H9 (cell line): ENCODE data around the gene CRBN. TPM values are rescaled to one million over a fixed set of nuclear protein-coding genes. Genes with fewer than 3 reads are reported as not detected.

ENCODE experiments used
- DNase-seq: peaks from one replicate; pipeline ENCODE4 v3.0.0-alpha.2; 2017
- H2AFZ ChIP-seq: one replicate; pipeline ENCODE4 v1.6.1; 2013; ENCODE audit warnings: mild to moderate bottlenecking, low read length, control low read depth, moderate library complexity
- H2AK5ac ChIP-seq: 2 replicates; pipeline ENCODE4 v1.6.1; 2013; ENCODE audit warnings: low read length, control low read depth, mixed read lengths; ENCODE audit not compliant: insufficient read length
- H2BK120ac ChIP-seq: one replicate; pipeline ENCODE4 v1.6.1; 2013; ENCODE audit warnings: low read depth, mild to moderate bottlenecking, low read length, control low read depth, inconsistent platforms; ENCODE audit not compliant: poor library complexity, severe bottlenecking
- H2BK12ac ChIP-seq: 2 replicates; pipeline ENCODE4 v1.6.1; 2013; ENCODE audit warnings: low read length, control low read depth, mixed read lengths, low read depth; ENCODE audit not compliant: insufficient read length
- H2BK15ac ChIP-seq: 2 replicates; pipeline ENCODE4 v1.6.1; 2013; ENCODE audit warnings: low read depth, low read length, control low read depth
- H2BK20ac ChIP-seq: one replicate; pipeline ENCODE4 v1.6.1; 2013; ENCODE audit warnings: low read depth, mild to moderate bottlenecking, low read length, control low read depth, inconsistent platforms; ENCODE audit not compliant: poor library complexity, severe bottlenecking
- H2BK5ac ChIP-seq: 2 replicates; pipeline ENCODE4 v1.6.1; 2013; ENCODE audit warnings: low read length, control low read depth, mixed read lengths; ENCODE audit not compliant: insufficient read length
- H3K14ac ChIP-seq: 2 replicates; pipeline ENCODE4 v1.6.1; 2013; ENCODE audit warnings: low read length, control low read depth; ENCODE audit not compliant: insufficient read depth
- H3K18ac ChIP-seq: 2 replicates; pipeline ENCODE4 v1.6.1; 2013; ENCODE audit warnings: low read depth, mild to moderate bottlenecking, mixed read lengths, low read length, control low read depth; ENCODE audit not compliant: insufficient read length
- H3K23ac ChIP-seq: 2 replicates; pipeline ENCODE4 v1.6.1; 2013; ENCODE audit warnings: low read length, control low read depth, mixed read lengths, low read depth; ENCODE audit not compliant: insufficient read length
- H3K23me2 ChIP-seq: 2 replicates; pipeline ENCODE4 v1.6.1; 2013; ENCODE audit warnings: low read depth, mild to moderate bottlenecking, mixed read lengths, low read length, control low read depth; ENCODE audit not compliant: insufficient read length, poor library complexity, severe bottlenecking
- H3K27ac ChIP-seq: 2 replicates; pipeline ENCODE4 v1.5.1; 2013; ENCODE audit warnings: low read length, control low read depth, mixed read lengths, low read depth; ENCODE audit not compliant: insufficient read length
- H3K27me3 ChIP-seq: 2 replicates; pipeline ENCODE4 v1.6.1; 2013; ENCODE audit warnings: low read length, control low read depth, inconsistent platforms; ENCODE audit not compliant: insufficient read depth
- H3K4ac ChIP-seq: 2 replicates; pipeline ENCODE4 v1.6.1; 2013; ENCODE audit warnings: low read depth, mild to moderate bottlenecking, control low read depth, inconsistent platforms, low read length, moderate library complexity
- H3K4me1 ChIP-seq: 2 replicates; pipeline ENCODE4 v1.6.1; 2013; ENCODE audit warnings: low read length, control low read depth, inconsistent platforms; ENCODE audit not compliant: insufficient read depth
- H3K4me2 ChIP-seq: 2 replicates; pipeline ENCODE4 v1.6.1; 2013; ENCODE audit warnings: low read length, control low read depth, mixed read lengths; ENCODE audit not compliant: insufficient read length, insufficient read depth
- H3K56ac ChIP-seq: 2 replicates; pipeline ENCODE4 v1.6.1; 2013; ENCODE audit warnings: low read depth, mild to moderate bottlenecking, mixed read lengths, low read length, control low read depth; ENCODE audit not compliant: insufficient read length
- H3K79me1 ChIP-seq: 2 replicates; pipeline ENCODE4 v1.6.1; 2013; ENCODE audit warnings: low read depth, mild to moderate bottlenecking, moderate library complexity, low read length, control low read depth, inconsistent platforms; ENCODE audit not compliant: insufficient read depth, poor library complexity, severe bottlenecking
- H3K79me2 ChIP-seq: 2 replicates; pipeline ENCODE4 v1.6.1; 2013; ENCODE audit warnings: low read length, control low read depth, inconsistent platforms; ENCODE audit not compliant: insufficient read depth
- H3K9ac ChIP-seq: 2 replicates; pipeline ENCODE4 v1.6.1; 2013; ENCODE audit warnings: low read length, control low read depth, mixed read lengths; ENCODE audit not compliant: insufficient read length; ENCODE audit errors: extremely low read depth
- H3K9me3 ChIP-seq: one replicate; pipeline ENCODE4 v1.6.1; 2013; ENCODE audit warnings: low read depth, low read length, inconsistent platforms; ENCODE audit not compliant: control insufficient read depth
- H3T11ph ChIP-seq: one replicate; pipeline ENCODE4 v1.6.1; 2013; ENCODE audit warnings: mild to moderate bottlenecking, low read length, control low read depth, inconsistent platforms
- H4K20me1 ChIP-seq: one replicate; pipeline ENCODE4 v1.6.1; 2013; ENCODE audit not compliant: control insufficient read depth, insufficient read length, insufficient read depth
- H4K5ac ChIP-seq: 2 replicates; pipeline ENCODE4 v1.6.1; 2013; ENCODE audit warnings: low read depth, mild to moderate bottlenecking, mixed read lengths, low read length, control low read depth; ENCODE audit not compliant: insufficient read length
- H4K8ac ChIP-seq: replicated peaks from 2 replicates; pipeline ENCODE4 v1.6.1; 2013; ENCODE audit warnings: low read length, control low read depth, mixed read lengths, low read depth; ENCODE audit not compliant: insufficient read length
- H4K91ac ChIP-seq: 2 replicates; pipeline ENCODE4 v1.6.1; 2013; ENCODE audit warnings: low read depth, mild to moderate bottlenecking, moderate library complexity, mixed read lengths, low read length, control low read depth; ENCODE audit not compliant: insufficient read length
- H3K27ac Mint-ChIP-seq, 3 experiments: 2 replicates in 2 of 3; 3 replicates in 1 of 3; pipeline ENCODE4 v1.8.0; 2020 to 2021; ENCODE audit warnings: mixed read lengths in 3 of 3, mild to moderate bottlenecking in 1 of 3, moderate library complexity in 1 of 3
- H3K27me3 Mint-ChIP-seq: 2 replicates; pipeline ENCODE4 v1.8.0; 2021; ENCODE audit warnings: low read depth, mild to moderate bottlenecking, moderate library complexity, mixed read lengths
- H3K36me3 Mint-ChIP-seq, 3 experiments: 2 replicates in 2 of 3; 3 replicates in 1 of 3; pipeline ENCODE4 v1.8.0; 2020 to 2021; ENCODE audit warnings: low read depth in 3 of 3, mixed read lengths in 3 of 3; ENCODE audit not compliant: insufficient read depth in 1 of 3
- H3K4me1 Mint-ChIP-seq, 2 experiments: 2 replicates each; pipeline ENCODE4 v1.8.0; 2020; ENCODE audit warnings: mixed read lengths in 2 of 2
- H3K4me3 Mint-ChIP-seq, 2 experiments: 2 replicates in 1 of 2; 3 replicates in 1 of 2; pipeline ENCODE4 v1.8.0; 2020 to 2021; ENCODE audit warnings: mild to moderate bottlenecking in 2 of 2, mixed read lengths in 2 of 2, moderate library complexity in 1 of 2
- H3K9me3 Mint-ChIP-seq, 2 experiments: 2 replicates in 1 of 2; 3 replicates in 1 of 2; pipeline ENCODE4 v1.8.0; 2020; ENCODE audit warnings: mild to moderate bottlenecking in 2 of 2, mixed read lengths in 2 of 2, moderate library complexity in 1 of 2
- CTCF ChIP-seq: fragments of 200-600 bp; sonication (generic); conservative IDR thresholded peaks from 3 replicates; pipeline ENCODE4 v1.8.0; 2021; ENCODE audit warnings: antibody characterized with exemption, mild to moderate bottlenecking
- WGBS: extraction: QIAGEN DNeasy Blood & Tissue Kit; methylation state at CpG from one replicate; pipeline ENCODE4 v1.1.7; 2013; ENCODE audit warnings: missing lambda C conversion rate, low lambda C conversion rate, mixed read lengths; ENCODE audit not compliant: insufficient read length; ENCODE audit errors: extremely low coverage; 5-methylcytosine and 5-hydroxymethylcytosine counted together
- total RNA-seq: library from RNA; stranded (reverse); gene quantifications from 2 replicates; pipeline ENCODE4 v1.2.1, GENCODE V29; 2021

CRBN gene
- total RNA-seq, 1 experiment from 2014 or later: 40.2 TPM

GRCh38 chr3:3192286-3192675, 12.8 kb upstream of the CRBN start:
- peaks cover 25% of the 10 kb centered on the region for H3K27me3 Mint-ChIP-seq
- no peak overlapping the region for H2BK12ac ChIP-seq
- no peak overlapping the region for H3K23ac ChIP-seq
- no peaks in the 10 kb centered on the region for H3K79me2 ChIP-seq
- H3K4me3 Mint-ChIP-seq: no peak overlapping the region
- H3T11ph ChIP-seq: no peak overlapping the region
- no peak overlapping the region for H2BK120ac ChIP-seq
- no peak overlapping the region for H4K5ac ChIP-seq
- H4K20me1 ChIP-seq: no peaks in the 10 kb centered on the region
- H3K4me2 ChIP-seq: no peak overlapping the region
- no peak overlapping the region for H2AFZ ChIP-seq
- H3K9ac ChIP-seq: no peak overlapping the region
- H4K91ac ChIP-seq: no peak overlapping the region
- no peak overlapping the region for H4K8ac ChIP-seq
- no peaks in the 10 kb centered on the region for H3K9me3 ChIP-seq
- no peaks in the 10 kb centered on the region; a peak in 1 of 5 replicates for H3K9me3 Mint-ChIP-seq
- no peak overlapping the region for H2BK5ac ChIP-seq
- no peak overlapping the region for H2BK20ac ChIP-seq
- H3K79me1 ChIP-seq: no peaks in the 10 kb centered on the region
- no peak overlapping the region for H2AK5ac ChIP-seq
- no peaks in the 10 kb centered on the region for H3K27me3 ChIP-seq
- DNase-seq: no peak
- H3K4me1 Mint-ChIP-seq: peaks cover 5 to 8% of the 10 kb centered on the region in 2 experiments; a peak in 3 of 4 replicates
- H3K23me2 ChIP-seq: no peaks in the 10 kb centered on the region
- WGBS: no CpG with 5 or more reads among the region's 2 CpGs
- H3K4me1 ChIP-seq: no peaks in the 10 kb centered on the region
- no peak overlapping the region for H3K27ac Mint-ChIP-seq
- TF ChIP-seq CTCF: no peak
- H3K4ac ChIP-seq: no peak overlapping the region
- H3K18ac ChIP-seq: no peak overlapping the region
- H3K27ac ChIP-seq: no peak overlapping the region
- H3K14ac ChIP-seq: no peak overlapping the region
- H3K36me3 Mint-ChIP-seq: no peaks in the 10 kb centered on the region
- no peak overlapping the region for H3K56ac ChIP-seq
- no peak overlapping the region for H2BK15ac ChIP-seq
